SK-N-SH (cell line): Measurements from ENCODE around the gene AKT2. TPM values are rescaled to one million over a fixed set of nuclear protein-coding genes. Genes with fewer than 3 reads are reported as not detected.

ENCODE experiments used
- CTCF ChIA-PET: fragments of 300-600, 350-600 bp; formaldehyde crosslinking; extraction: SDS; loops from one replicate; lab custom pipeline; 2021; lab: Yijun Ruan, JAX
- POLR2A ChIA-PET: fragments of 350-600 bp; sonication (Branson Sonifier 250); formaldehyde crosslinking; extraction: SDS; loops from one replicate; lab custom pipeline; 2020; ENCODE audit warnings: antibody characterized with exemption, inconsistent platforms; lab: Yijun Ruan, JAX
- DNase-seq: peaks from one replicate; pipeline ENCODE4 v3.0.0; 2012
- H2AFZ ChIP-seq: fragments of 200-600 bp; sonication (generic); 2 replicates; pipeline ENCODE4 v1.8.1; 2016; ENCODE audit warnings: antibody characterized with exemption, mild to moderate bottlenecking, low read depth
- H3F3A ChIP-seq: fragments of 200-600 bp; sonication (generic); replicated peaks from 2 replicates; pipeline ENCODE3; 2016; ENCODE audit warnings: antibody characterized with exemption, mild to moderate bottlenecking; ENCODE audit not compliant: insufficient read depth
- H3K27ac ChIP-seq, 2 experiments: fragments of 200-500 bp in 1 of 2; fragments of 200-600 bp in 1 of 2; sonication (Bioruptor generic) in 1 of 2; sonication (generic), shearing (Covaris generic) in 1 of 2; 2 replicates each; pipeline versions ENCODE4 v1.5.1 to v1.6.1; 2014 to 2016; ENCODE audit warnings: low read depth in 2 of 2, inconsistent platforms in 1 of 2, low read length in 1 of 2, mild to moderate bottlenecking in 1 of 2, mixed read lengths in 1 of 2
- H3K27me3 ChIP-seq: fragments of 200-600 bp; sonication (generic), shearing (Covaris generic); 2 replicates; pipeline ENCODE4 v1.6.1; 2016; ENCODE audit warnings: mixed run types; ENCODE audit not compliant: insufficient read depth
- H3K36me3 ChIP-seq, 2 experiments: fragments of 200-500 bp in 1 of 2; fragments of 200-600 bp in 1 of 2; sonication (Bioruptor generic) in 1 of 2; sonication (generic) in 1 of 2; replicated peaks in 1 of 2; 2 replicates each; pipeline versions ENCODE3 to v1.5.1; 2014 to 2016; ENCODE audit warnings: low read length in 1 of 2, mild to moderate bottlenecking in 1 of 2; ENCODE audit not compliant: insufficient read depth in 2 of 2, control insufficient read depth in 1 of 2
- H3K4me1 ChIP-seq, 2 experiments: fragments of 200-500 bp in 1 of 2; fragments of 200-600 bp in 1 of 2; sonication (Bioruptor generic) in 1 of 2; sonication (generic), shearing (Covaris generic) in 1 of 2; 2 replicates each; pipeline versions ENCODE4 v1.5.1 to v1.6.1; 2014 to 2016; ENCODE audit warnings: low read depth in 1 of 2, low read length in 1 of 2, mixed run types in 1 of 2; ENCODE audit not compliant: insufficient read depth in 2 of 2, control insufficient read depth in 1 of 2
- H3K4me2 ChIP-seq: fragments of 200-600 bp; sonication (generic), shearing (Covaris generic); 2 replicates; pipeline ENCODE4 v1.6.1; 2017; ENCODE audit warnings: mixed run types
- H3K4me3 ChIP-seq, 2 experiments: fragments of 200-500 bp in 1 of 2; fragments of 200-600 bp in 1 of 2; sonication (Bioruptor generic) in 1 of 2; sonication (generic), shearing (Covaris generic) in 1 of 2; 2 replicates each; pipeline versions ENCODE4 v1.5.1 to v1.8.1; 2014 to 2016; ENCODE audit warnings: low read depth in 2 of 2, inconsistent platforms in 1 of 2, low read length in 1 of 2, mild to moderate bottlenecking in 1 of 2, mixed read lengths in 1 of 2, moderate library complexity in 1 of 2
- H3K79me2 ChIP-seq: fragments of 200-600 bp; sonication (generic); 2 replicates; pipeline ENCODE4 v1.8.1; 2017; ENCODE audit warnings: mild to moderate bottlenecking; ENCODE audit not compliant: insufficient read depth
- H3K9ac ChIP-seq: fragments of 200-600 bp; sonication (generic); 2 replicates; pipeline ENCODE4 v1.6.1; 2017; ENCODE audit warnings: mixed run types
- H3K9me2 ChIP-seq: fragments of 200-600 bp; sonication (generic); 2 replicates; pipeline ENCODE4 v1.6.1; 2017; ENCODE audit warnings: mixed run types
- H3K9me3 ChIP-seq: fragments of 200-600 bp; sonication (generic); 2 replicates; pipeline ENCODE4 v1.6.1; 2017; ENCODE audit warnings: mixed run types, mild to moderate bottlenecking, moderate library complexity
- H4K20me1 ChIP-seq: fragments of 200-600 bp; sonication (generic); 2 replicates; pipeline ENCODE4 v1.6.1; 2017; ENCODE audit warnings: mild to moderate bottlenecking, mixed run types; ENCODE audit not compliant: insufficient read depth
- RAD21 ChIP-seq: IDR thresholded peaks from 2 replicates; pipeline ENCODE4 v1.6.1; 2012; ENCODE audit warnings: mild to moderate bottlenecking, low read length
- WGBS: methylation state at CpG from one replicate; pipeline ENCODE4 v1.1.6; 2017; ENCODE audit warnings: low lambda C conversion rate; 5-methylcytosine and 5-hydroxymethylcytosine counted together
- polyA plus RNA-seq, 3 experiments: library from polyadenylated mRNA; depleted of rRNA; stranded (reverse); fragments of >200 nt; gene quantifications; 2 replicates each; pipeline ENCODE4 v1.2.3, GENCODE V29; 2012
- TF ChIP-seq, protein P1 (sequence below): fragments of 200-600 bp; sonication (generic); IDR thresholded peaks from 2 replicates; pipeline ENCODE4 v1.6.1; 2017; ENCODE audit warnings: antibody characterized with exemption, mild to moderate bottlenecking, moderate library complexity
- TF ChIP-seq, protein P2 (sequence below): IDR thresholded peaks from 2 replicates; pipeline ENCODE4; 2012

AKT2 gene
- polyA plus RNA-seq, 1 of the 3 experiments (the other 2 are of a cell fraction) = 99.8 TPM

DNA sequence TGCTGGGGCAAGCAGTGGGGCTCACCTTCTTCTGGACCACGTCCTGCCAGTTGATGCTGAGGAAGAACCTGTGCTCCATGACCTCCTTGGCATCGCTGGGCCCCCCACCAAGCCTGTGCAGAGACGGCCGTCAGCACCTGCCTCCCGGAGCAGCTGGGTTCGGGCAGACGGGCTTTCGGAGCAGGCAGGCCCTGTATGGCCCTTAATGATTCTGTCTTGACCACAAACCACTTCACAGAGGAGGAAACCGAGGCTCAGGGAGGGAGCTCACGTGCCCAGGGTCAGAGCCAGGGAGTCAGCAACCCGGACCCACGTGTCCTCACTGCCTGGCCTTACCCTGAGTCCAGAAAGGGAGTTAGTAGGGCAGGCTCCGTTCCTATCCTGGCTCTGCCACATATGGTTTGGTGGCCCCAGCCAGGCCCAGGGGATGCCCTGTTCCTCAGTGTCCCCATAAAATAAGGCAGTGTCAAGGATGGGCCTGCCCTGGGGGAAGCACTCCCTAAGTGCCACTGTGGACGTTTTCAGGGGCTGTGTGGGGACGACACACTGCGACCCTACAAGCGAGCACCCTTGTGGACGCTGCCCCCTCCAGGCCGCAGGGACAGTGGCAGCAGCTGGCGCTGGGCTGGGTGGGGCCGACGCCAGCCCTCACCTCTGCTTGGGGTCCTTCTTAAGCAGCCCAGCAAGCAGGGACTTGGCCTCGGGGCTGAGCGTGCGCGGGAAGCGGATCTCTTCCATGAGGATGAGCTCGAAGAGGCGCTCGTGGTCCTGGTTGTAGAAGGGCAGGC, 49.7 kb downstream of the AKT2 start:
- no peak overlapping the region for H3K9ac ChIP-seq
- H3K9me2 ChIP-seq = no peaks in the 10 kb centered on the region
- H3K9me3 ChIP-seq = no peaks in the 10 kb centered on the region
- no peak overlapping the region for H2AFZ ChIP-seq
- DNase-seq = no peak
- no peak overlapping the region for H3K4me2 ChIP-seq
- ChIA-PET POLR2A (no interaction called here), CTCF (interaction anchor here (0.9 to 1.4 kb wide), 5 partner anchors 8 to 399 kb away, joined by 3 to 5 read pairs (median 3); no protein-coding TSS in a partner anchor)
- no peaks in the 10 kb centered on the region for H4K20me1 ChIP-seq
- 77% methylated on average over 12 of the region's 30 CpGs for WGBS
- no peak overlapping the region for H3K4me3 ChIP-seq
- peaks cover 3 to 60% of the 10 kb centered on the region in 2 experiments for H3K36me3 ChIP-seq
- H3K4me1 ChIP-seq = no peaks in the 10 kb centered on the region
- H3K79me2 ChIP-seq = no peaks in the 10 kb centered on the region
- H3K27ac ChIP-seq = no peak overlapping the region
- TF ChIP-seq, protein P1, sequence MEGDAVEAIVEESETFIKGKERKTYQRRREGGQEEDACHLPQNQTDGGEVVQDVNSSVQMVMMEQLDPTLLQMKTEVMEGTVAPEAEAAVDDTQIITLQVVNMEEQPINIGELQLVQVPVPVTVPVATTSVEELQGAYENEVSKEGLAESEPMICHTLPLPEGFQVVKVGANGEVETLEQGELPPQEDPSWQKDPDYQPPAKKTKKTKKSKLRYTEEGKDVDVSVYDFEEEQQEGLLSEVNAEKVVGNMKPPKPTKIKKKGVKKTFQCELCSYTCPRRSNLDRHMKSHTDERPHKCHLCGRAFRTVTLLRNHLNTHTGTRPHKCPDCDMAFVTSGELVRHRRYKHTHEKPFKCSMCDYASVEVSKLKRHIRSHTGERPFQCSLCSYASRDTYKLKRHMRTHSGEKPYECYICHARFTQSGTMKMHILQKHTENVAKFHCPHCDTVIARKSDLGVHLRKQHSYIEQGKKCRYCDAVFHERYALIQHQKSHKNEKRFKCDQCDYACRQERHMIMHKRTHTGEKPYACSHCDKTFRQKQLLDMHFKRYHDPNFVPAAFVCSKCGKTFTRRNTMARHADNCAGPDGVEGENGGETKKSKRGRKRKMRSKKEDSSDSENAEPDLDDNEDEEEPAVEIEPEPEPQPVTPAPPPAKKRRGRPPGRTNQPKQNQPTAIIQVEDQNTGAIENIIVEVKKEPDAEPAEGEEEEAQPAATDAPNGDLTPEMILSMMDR = peak; percentile 32
- TF ChIP-seq, protein P2, sequence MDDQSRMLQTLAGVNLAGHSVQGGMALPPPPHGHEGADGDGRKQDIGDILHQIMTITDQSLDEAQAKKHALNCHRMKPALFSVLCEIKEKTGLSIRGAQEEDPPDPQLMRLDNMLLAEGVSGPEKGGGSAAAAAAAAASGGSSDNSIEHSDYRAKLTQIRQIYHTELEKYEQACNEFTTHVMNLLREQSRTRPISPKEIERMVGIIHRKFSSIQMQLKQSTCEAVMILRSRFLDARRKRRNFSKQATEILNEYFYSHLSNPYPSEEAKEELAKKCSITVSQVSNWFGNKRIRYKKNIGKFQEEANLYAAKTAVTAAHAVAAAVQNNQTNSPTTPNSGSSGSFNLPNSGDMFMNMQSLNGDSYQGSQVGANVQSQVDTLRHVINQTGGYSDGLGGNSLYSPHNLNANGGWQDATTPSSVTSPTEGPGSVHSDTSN = no peak
- H3F3A ChIP-seq = peaks cover 3% of the 10 kb centered on the region
- H3K27me3 ChIP-seq = no peaks in the 10 kb centered on the region

GRCh38 chr19:40234429-40235237, 50.5 kb downstream of the AKT2 start:
- CTCF ChIA-PET = interaction anchor here (0.9 to 1.7 kb wide), 3 partner anchors 9 to 95 kb away, joined by 3 to 8 read pairs (median 5); no protein-coding TSS in a partner anchor
- Histone ChIP-seq H3K4me2 (no peak overlapping the region), H3K9ac (no peak overlapping the region), H3K27ac (no peak overlapping the region), H3K9me3 (no peaks in the 10 kb centered on the region), H4K20me1 (no peaks in the 10 kb centered on the region), H3K79me2 (no peaks in the 10 kb centered on the region), H3K36me3 (peaks cover 3 to 52% of the 10 kb centered on the region in 2 experiments), H3K4me3 (no peak overlapping the region), H3K4me1 (no peaks in the 10 kb centered on the region; a peak in 1 of 4 replicates), H3K9me2 (no peaks in the 10 kb centered on the region), H3K27me3 (no peaks in the 10 kb centered on the region), H3F3A (peaks cover 9% of the 10 kb centered on the region), H2AFZ (no peak overlapping the region)
- TF ChIP-seq RAD21 = no peak
- 92% methylated on average over 18 of the region's 22 CpGs for WGBS
- POLR2A ChIA-PET = no interaction called here
- DNase-seq = no peak
